ENCODE data around the gene CRLF1. TPM values are rescaled to one million over a fixed set of nuclear protein-coding genes. Genes with fewer than 3 reads are reported as not detected.

Gene CRLF1
- total RNA-seq, 1 donor from 2014 or later = 6.0 TPM

DNA sequence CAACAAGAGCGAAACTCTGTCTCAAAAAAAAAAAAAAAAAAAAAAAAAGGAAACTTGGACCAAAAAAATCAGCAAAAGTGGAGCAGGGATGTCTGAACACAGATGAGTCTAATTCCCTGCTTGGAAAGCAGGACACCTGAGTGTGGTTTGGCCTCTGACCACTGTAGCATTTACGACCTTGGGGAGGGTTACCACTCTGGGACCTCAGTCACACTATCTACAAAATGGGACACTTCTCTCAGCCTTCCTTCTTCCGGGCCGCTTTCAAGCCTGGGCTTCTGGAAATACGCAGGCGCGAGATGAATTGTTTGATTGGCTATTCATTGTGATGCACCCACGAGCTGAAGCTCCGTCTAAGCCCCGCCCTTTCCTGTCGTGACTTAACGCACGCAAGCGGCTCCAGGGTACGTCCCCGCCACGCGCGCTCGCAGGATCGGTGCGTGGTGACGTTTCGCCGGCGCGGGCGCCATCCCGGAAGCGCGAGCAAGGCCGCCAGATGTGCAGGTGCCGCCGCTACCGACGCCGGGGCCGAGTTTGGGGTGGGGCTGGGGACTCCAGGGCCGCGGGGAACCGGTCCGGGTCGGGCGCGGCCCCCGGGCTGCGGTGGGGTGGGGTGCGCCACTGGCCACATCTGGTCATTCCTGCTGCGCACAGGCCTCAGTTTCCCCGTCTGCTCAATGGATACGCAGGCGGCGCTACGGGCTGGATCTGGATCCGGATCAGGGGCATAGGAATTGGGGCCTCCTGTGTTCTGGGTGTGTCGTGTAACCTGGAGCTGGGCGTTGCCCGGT, 49.0 kb downstream of the CRLF1 start, which contains the start of gene KXD1:
KXD1 (plus strand) TSS at position 460 of the 791 bp plus-strand sequence. CDS start 4,187 bp downstream, outside the sequence.
- Mint-ChIP-seq H3K4me1 (ENCODE audit: low read depth) (peaks cover 5% of the 10 kb centered on the region), H3K27me3 (no peaks in the 10 kb centered on the region), H3K27ac (peak within 1 kb of the TSS; percentile 92), H3K9me3 (ENCODE audit: low read depth) (no peaks in the 10 kb centered on the region), H3K4me3 (ENCODE audit: low read depth) (peak within 1 kb of the TSS; percentile 84), H3K36me3 (ENCODE audit: insufficient read depth) (no peaks in the 10 kb centered on the region)
- no peak for TF ChIP-seq CTCF (IDR thresholded peaks at IDR 0.05; ENCODE audit: unreplicated experiment)
- DNase-seq (ENCODE audit: low spot score, unreplicated experiment) = peak; percentile 70

- Mint-ChIP-seq H3K4me3 (ENCODE audit: low read depth) (no peak overlapping the region), H3K27me3 (no peaks in the 10 kb centered on the region), H3K36me3 (ENCODE audit: insufficient read depth) (no peaks in the 10 kb centered on the region), H3K27ac (no peak overlapping the region), H3K4me1 (ENCODE audit: low read depth) (no peaks in the 10 kb centered on the region), H3K9me3 (ENCODE audit: low read depth) (no peaks in the 10 kb centered on the region)
- no peak for TF ChIP-seq CTCF (IDR thresholded peaks at IDR 0.05; ENCODE audit: unreplicated experiment)
- DNase-seq (ENCODE audit: low spot score, unreplicated experiment) = no peak
Observed at GRCh38 chr19:18551631-18552030, 55.0 kb downstream of the CRLF1 start.

DNA sequence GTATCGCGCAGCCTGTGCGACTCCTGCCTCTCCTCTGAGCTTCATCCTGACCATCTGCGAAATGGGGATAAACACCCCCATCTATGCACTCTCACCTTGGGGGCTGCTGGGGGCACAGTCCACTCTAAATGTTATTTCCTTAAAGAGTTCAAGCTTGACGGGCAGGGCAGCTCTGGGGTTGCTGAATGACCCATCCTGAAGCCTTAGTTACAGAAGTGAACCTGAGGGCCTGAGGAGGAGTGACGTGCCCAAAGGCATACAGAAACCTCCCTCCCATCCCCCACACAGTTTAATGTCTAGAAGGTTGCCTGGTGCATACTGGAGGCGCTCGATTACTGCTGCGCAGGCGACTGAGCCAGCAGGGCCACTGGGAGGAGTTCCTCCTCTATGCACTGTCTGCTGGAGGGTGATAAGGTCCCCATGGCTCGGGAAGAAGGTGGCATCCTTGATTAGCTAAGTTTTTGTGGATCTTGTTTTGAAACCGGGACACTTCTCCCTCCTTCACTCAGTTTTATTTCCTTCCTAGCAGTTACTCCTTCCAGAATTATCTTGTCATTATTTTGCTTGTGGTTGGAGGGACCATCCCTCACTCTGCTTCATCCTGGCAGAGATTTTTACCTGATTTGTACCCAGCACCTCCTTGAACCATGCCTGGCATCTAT, 62.7 kb downstream of the CRLF1 start:
- Mint-ChIP-seq H3K27me3 (no peaks in the 10 kb centered on the region), H3K27ac (peak overlapping the region; percentile 80), H3K4me1 (ENCODE audit: low read depth) (peaks cover 6% of the 10 kb centered on the region), H3K9me3 (ENCODE audit: low read depth) (no peaks in the 10 kb centered on the region), H3K4me3 (ENCODE audit: low read depth) (peak overlapping the region; percentile 77), H3K36me3 (ENCODE audit: insufficient read depth) (peaks cover 3% of the 10 kb centered on the region)
- TF ChIP-seq CTCF (IDR thresholded peaks at IDR 0.05; ENCODE audit: unreplicated experiment) = no peak
- DNase-seq (ENCODE audit: low spot score, unreplicated experiment) = no peak

Other genes with a start within 250 kb of the CRLF1 start
- 10.5 and 14.4 TPM in 2 replicates for gene GDF15, start 220.6 kb downstream of the CRLF1 start, total RNA-seq
- gene LRRC25, start 209.2 kb downstream of the CRLF1 start, total RNA-seq = not detected in 2 replicates
- gene SSBP4, start 187.4 kb downstream of the CRLF1 start, total RNA-seq = 57.7 and 61.8 TPM in 2 replicates
- gene ISYNA1, start 168.7 kb downstream of the CRLF1 start, total RNA-seq = 234 TPM in 2 replicates
- 13.8 and 15.5 TPM in 2 replicates for gene ELL, start 84.7 kb downstream of the CRLF1 start, total RNA-seq
- 216 and 220 TPM in 2 replicates for gene FKBP8, start 63.2 kb downstream of the CRLF1 start, total RNA-seq
- gene KXD1, start 48.9 kb downstream of the CRLF1 start, total RNA-seq = 77.7 and 82.8 TPM in 2 replicates
- 951 and 968 TPM in 2 replicates for gene UBA52, start 34.9 kb downstream of the CRLF1 start, total RNA-seq
- gene REX1BD, start 18.0 kb downstream of the CRLF1 start, total RNA-seq = 66.5 and 67.4 TPM in 2 replicates
- gene TMEM59L, start 6.1 kb upstream of the CRLF1 start, total RNA-seq = 5.0 and 6.4 TPM in 2 replicates
- 11.6 and 12.3 TPM in 2 replicates for gene KLHL26, start 30.2 kb upstream of the CRLF1 start, total RNA-seq
- gene CRTC1, start 76.9 kb upstream of the CRLF1 start, total RNA-seq = 39.5 and 39.7 TPM in 2 replicates
- 0.13 and 0.24 TPM in 2 replicates for gene COMP, start 184.5 kb upstream of the CRLF1 start, total RNA-seq
- 87.1 and 90.9 TPM in 2 replicates for gene UPF1, start 225.2 kb upstream of the CRLF1 start, total RNA-seq